ENCODE results near the gene FTL.

GRCh38 chr19:48940902-48941301 lies 24.2 kb upstream of the FTL start:
- TF ChIP-seq CTCF (IDR thresholded peaks at IDR 0.05) (no peak), POLR2A (IDR thresholded peaks at IDR 0.05) (no peak), EP300 (IDR thresholded peaks at IDR 0.05) (no peak)
